Lower lobe of right lung (tissue), 2 donors: ENCODE measurements around the gene LMBR1. TPM values are rescaled to one million over a fixed set of nuclear protein-coding genes. Genes with fewer than 3 reads are reported as not detected.

Experiments used
- ATAC-seq, 2 donors: fragments of 200-7000 bp; cut with Tn5 transposase; one replicate each; pipeline ENCODE4 v1.9.1; 2020 to 2022; ENCODE audit warnings: mild to moderate bottlenecking in 2 of 2, moderate library complexity in 2 of 2
- DNase-seq: peaks from one replicate; pipeline ENCODE4 v3.0.0-alpha.2; 2020
- H3K27ac ChIP-seq: fragments of 200-600 bp; one replicate; pipeline ENCODE4 v1.8.0; 2022
- H3K27me3 ChIP-seq: fragments of 200-600 bp; one replicate; pipeline ENCODE4 v1.8.0; 2022; ENCODE audit warnings: low read depth
- H3K36me3 ChIP-seq: fragments of 200-600 bp; one replicate; pipeline ENCODE4 v1.8.0; 2022; ENCODE audit warnings: mild to moderate bottlenecking
- H3K4me1 ChIP-seq: fragments of 200-600 bp; one replicate; pipeline ENCODE4 v1.8.0; 2022
- H3K4me3 ChIP-seq: fragments of 200-600 bp; one replicate; pipeline ENCODE4 v1.8.0; 2022; ENCODE audit warnings: mild to moderate bottlenecking
- H3K9me3 ChIP-seq: fragments of 200-600 bp; one replicate; pipeline ENCODE4 v1.8.0; 2022
- intact Hi-C: fragments of 100-400 bp; cut with DNase I; formaldehyde crosslinking; loops from one replicate; pipeline ENCODE4 v1.11.0; 2022
- total RNA-seq: library from RNA; stranded (reverse); fragmentation: NEBNext Ultra II Directional; extraction: Animal tissue kit (Norgen Biotek cat#: 25700); gene quantifications from one replicate; pipeline ENCODE4 v1.2.1, GENCODE V29; 2021
- TF ChIP-seq, protein P1 (sequence below): fragments of 200-600 bp; IDR thresholded peaks from one replicate; pipeline ENCODE4 v1.8.0; 2022; ENCODE audit warnings: antibody characterized with exemption, mild to moderate bottlenecking
- donor health status: DM: no; HTN: yes; CAD: no; lungs with severe emphysema.

The LMBR1 gene
- total RNA-seq, 1 donor from 2014 or later, result 71.1 TPM

DNA sequence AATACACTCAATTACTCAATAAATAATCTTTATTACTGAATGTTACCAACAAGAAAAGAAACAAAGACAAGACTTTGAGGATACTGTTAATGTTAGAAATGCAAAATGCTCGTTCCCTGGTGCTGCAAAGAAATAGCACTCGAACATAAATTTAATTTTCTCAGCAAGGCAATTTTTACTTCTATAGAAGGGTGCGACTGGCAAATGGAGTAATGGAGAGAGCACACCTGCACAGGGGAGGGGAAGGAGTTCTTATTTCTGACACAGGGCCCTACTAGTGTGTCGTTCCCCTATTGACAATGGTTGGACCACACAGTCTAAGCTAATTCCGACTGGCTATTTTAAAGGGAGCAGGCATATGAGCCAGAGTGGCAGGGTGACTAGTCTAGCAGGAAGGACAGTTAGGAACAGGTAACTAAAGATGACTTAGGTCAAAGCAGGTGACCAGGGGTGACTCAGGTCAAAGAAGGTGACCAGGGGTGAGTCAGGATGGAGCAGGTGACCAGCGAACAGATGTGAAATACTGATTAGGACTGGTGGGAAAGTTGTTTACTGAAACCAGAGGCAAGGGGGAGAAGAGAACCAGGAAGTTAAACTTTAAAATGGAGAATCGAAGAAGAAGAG lies 133.3 kb downstream of the LMBR1 start:
- no peaks in the 10 kb centered on the region for H3K27me3 ChIP-seq
- no peaks in the 10 kb centered on the region for H3K9me3 ChIP-seq
- TF ChIP-seq, protein P1, sequence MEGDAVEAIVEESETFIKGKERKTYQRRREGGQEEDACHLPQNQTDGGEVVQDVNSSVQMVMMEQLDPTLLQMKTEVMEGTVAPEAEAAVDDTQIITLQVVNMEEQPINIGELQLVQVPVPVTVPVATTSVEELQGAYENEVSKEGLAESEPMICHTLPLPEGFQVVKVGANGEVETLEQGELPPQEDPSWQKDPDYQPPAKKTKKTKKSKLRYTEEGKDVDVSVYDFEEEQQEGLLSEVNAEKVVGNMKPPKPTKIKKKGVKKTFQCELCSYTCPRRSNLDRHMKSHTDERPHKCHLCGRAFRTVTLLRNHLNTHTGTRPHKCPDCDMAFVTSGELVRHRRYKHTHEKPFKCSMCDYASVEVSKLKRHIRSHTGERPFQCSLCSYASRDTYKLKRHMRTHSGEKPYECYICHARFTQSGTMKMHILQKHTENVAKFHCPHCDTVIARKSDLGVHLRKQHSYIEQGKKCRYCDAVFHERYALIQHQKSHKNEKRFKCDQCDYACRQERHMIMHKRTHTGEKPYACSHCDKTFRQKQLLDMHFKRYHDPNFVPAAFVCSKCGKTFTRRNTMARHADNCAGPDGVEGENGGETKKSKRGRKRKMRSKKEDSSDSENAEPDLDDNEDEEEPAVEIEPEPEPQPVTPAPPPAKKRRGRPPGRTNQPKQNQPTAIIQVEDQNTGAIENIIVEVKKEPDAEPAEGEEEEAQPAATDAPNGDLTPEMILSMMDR, result no peak
- ATAC-seq, result no peak
- H3K36me3 ChIP-seq, result peaks cover 23% of the 10 kb centered on the region
- intact Hi-C loops, result no loop called here
- no peak overlapping the region for H3K4me3 ChIP-seq
- no peaks in the 10 kb centered on the region for H3K4me1 ChIP-seq
- DNase-seq, result no peak
- no peak overlapping the region for H3K27ac ChIP-seq

DNA sequence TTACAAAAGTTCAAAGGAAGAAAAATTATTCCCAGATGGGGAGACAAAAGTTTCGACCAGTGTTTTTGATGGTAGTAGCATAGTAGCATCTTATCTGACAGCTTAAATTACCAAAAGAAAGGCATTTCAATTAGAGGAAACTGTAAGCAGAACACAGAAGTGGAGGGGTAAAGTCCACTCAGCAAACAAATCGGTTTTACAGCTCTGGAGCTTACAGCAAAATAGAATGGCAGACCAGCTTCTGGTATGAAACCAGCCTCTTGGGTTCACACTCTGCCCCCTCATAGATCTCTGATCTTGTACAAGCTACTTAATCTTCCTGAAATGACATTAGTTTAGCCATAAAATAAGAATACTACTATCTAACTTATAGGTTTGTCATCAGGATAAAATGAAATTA lies 133.8 kb downstream of the LMBR1 start:
- Histone ChIP-seq H3K27me3 (no peaks in the 10 kb centered on the region), H3K4me3 (no peak overlapping the region), H3K27ac (no peak overlapping the region), H3K36me3 (peaks cover 23% of the 10 kb centered on the region), H3K9me3 (no peaks in the 10 kb centered on the region), H3K4me1 (no peaks in the 10 kb centered on the region)
- DNase-seq (no peak), ATAC-seq (no peak)
- intact Hi-C loops, result no loop called here
- TF ChIP-seq, protein P1, result no peak

DNA sequence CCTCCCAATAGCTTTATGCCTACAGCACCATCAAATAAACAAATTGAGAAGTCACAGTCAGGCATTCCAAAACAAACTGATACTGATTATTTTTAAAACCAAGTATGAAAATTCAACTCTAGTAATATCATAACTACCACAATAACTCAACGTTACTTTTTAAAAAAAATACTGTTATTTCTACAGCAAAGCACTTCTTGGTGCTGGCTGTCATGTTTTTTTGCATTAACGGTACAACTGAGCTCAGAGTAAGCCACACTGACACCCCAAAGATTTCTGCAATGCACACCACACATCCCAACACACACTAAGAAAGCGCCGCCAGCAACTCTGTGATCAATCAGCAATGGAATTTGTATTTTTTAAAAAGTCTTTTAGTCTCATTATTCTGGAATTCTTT lies 138.8 kb downstream of the LMBR1 start:
- no peaks in the 10 kb centered on the region for H3K9me3 ChIP-seq
- no peak overlapping the region for H3K27ac ChIP-seq
- DNase-seq (no peak), ATAC-seq (no peak)
- H3K27me3 ChIP-seq, result no peaks in the 10 kb centered on the region
- intact Hi-C loops, result no loop called here
- no peak overlapping the region for H3K4me3 ChIP-seq
- TF ChIP-seq, protein P1, result no peak
- H3K4me1 ChIP-seq, result no peaks in the 10 kb centered on the region
- peaks cover 9% of the 10 kb centered on the region for H3K36me3 ChIP-seq

DNA sequence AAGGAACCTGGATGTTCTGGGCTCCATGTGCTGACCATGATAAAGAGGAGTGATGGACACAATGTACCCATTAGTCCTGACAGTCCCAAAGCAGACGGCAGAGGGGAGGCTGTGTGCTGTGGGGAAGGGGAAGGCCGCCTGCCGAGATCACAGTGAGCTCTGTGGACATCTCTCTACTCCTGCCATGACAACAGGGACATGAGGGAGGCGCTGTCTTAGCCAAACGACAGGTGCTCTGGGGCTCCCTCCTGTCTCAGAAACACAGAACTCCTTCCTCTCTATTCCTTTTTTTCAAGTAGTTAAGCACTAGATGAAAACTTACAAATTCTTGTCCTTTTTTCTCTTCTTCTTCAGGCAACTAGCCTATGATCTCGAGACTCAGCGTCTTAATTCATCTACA lies 139.4 kb downstream of the LMBR1 start:
- Histone ChIP-seq H3K36me3 (peaks cover 9% of the 10 kb centered on the region), H3K4me1 (no peaks in the 10 kb centered on the region), H3K9me3 (no peaks in the 10 kb centered on the region), H3K27me3 (no peaks in the 10 kb centered on the region), H3K27ac (no peak overlapping the region), H3K4me3 (no peak overlapping the region)
- DNase-seq (no peak), ATAC-seq (no peak)
- intact Hi-C loops, result no loop called here
- TF ChIP-seq, protein P1, result no peak

DNA sequence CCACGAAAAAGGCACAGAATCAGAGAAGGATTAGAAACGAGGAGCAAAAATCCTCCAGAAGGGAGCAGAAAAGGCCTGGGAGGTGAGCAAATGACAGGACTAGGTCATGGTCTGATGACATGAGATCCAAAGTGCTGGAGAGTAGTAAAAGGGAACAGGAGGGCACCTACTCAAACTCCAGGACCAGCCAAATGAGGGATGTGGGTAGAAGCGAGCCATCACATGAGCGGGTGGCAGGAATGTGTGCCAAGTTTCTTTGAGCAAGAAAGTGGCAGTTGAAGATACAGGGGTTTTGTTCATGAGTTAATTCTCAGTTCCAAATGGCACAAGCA lies 139.8 kb downstream of the LMBR1 start:
- Histone ChIP-seq H3K9me3 (no peaks in the 10 kb centered on the region), H3K27ac (no peak overlapping the region), H3K36me3 (peaks cover 9% of the 10 kb centered on the region), H3K4me3 (no peak overlapping the region), H3K4me1 (no peaks in the 10 kb centered on the region), H3K27me3 (no peaks in the 10 kb centered on the region)
- no peak for DNase-seq
- intact Hi-C loops, result no loop called here
- ATAC-seq, result no peak
- TF ChIP-seq, protein P1, result no peak
